Naive thymus-derived CD8-positive, alpha-beta T cell (primary cell): Measurements from ENCODE around the gene USP13. TPM values are rescaled to one million over a fixed set of nuclear protein-coding genes. Genes with fewer than 3 reads are reported as not detected.

Source experiments
- ATAC-seq, 2 donors: fragments of 150-1000 bp; cut with Tn5 transposase in 1 of 2; sonication (Bioruptor Pico), chemical (Tn5 transposase) in 1 of 2; 1 replicate in 1 of 2; 2 replicates in 1 of 2; pipeline ENCODE4 v1.10.0; 2021; ENCODE audit warnings: mild to moderate bottlenecking in 2 of 2, moderate library complexity in 2 of 2
- POLR2A ChIA-PET: fragments of 350-600 bp; sonication (Branson Sonifier 250); formaldehyde crosslinking; loops from one replicate; lab custom pipeline; 2021; ENCODE audit warnings: antibody characterized with exemption; lab: Charles Lee
- DNase-seq, 10 donors: peaks; one replicate each; pipeline versions ENCODE4 v3.0.0 to v3.0.0-alpha.2; 2020 to 2022
- H3K27ac Mint-ChIP-seq, 10 donors: one replicate each; pipeline ENCODE4 v1.8.0; 2020 to 2022; ENCODE audit warnings: mild to moderate bottlenecking in 10 of 10, mixed read lengths in 10 of 10, moderate library complexity in 4 of 10, inconsistent platforms in 1 of 10
- H3K27me3 Mint-ChIP-seq, 5 donors: one replicate each; pipeline ENCODE4 v1.8.0; 2021 to 2022; ENCODE audit warnings: mixed read lengths in 5 of 5
- H3K36me3 Mint-ChIP-seq, 3 donors: one replicate each; pipeline ENCODE4 v1.8.0; 2020 to 2022; ENCODE audit warnings: mixed read lengths in 3 of 3, mild to moderate bottlenecking in 2 of 3, inconsistent platforms in 1 of 3
- H3K4me1 Mint-ChIP-seq, 4 donors: one replicate each; pipeline ENCODE4 v1.8.0; 2021 to 2022; ENCODE audit warnings: mixed read lengths in 4 of 4
- H3K4me3 Mint-ChIP-seq, 10 donors: one replicate each; pipeline ENCODE4 v1.8.0; 2020 to 2022; ENCODE audit warnings: mild to moderate bottlenecking in 10 of 10, mixed read lengths in 10 of 10, moderate library complexity in 6 of 10, inconsistent platforms in 1 of 10
- H3K9me3 Mint-ChIP-seq, 9 donors: one replicate each; pipeline ENCODE4 v1.8.0; 2020 to 2022; ENCODE audit warnings: mixed read lengths in 9 of 9, mild to moderate bottlenecking in 3 of 9, inconsistent platforms in 1 of 9, moderate library complexity in 1 of 9
- polyA plus RNA-seq, 3 donors: library from polyadenylated mRNA; unstranded; fragments of 300-500 nt; fragmentation: Illumina TruSeq; gene quantifications; one replicate each; pipeline ENCODE4 v1.2.3, GENCODE V29; 2021
- total RNA-seq, 8 experiments: library from RNA in 2 of 8; stranded (reverse) in 2 of 8; gene quantifications; one replicate each; pipeline ENCODE4 v1.2.3 and lab custom pipeline; 2021 to 2026

Gene USP13
- total and polyA plus RNA-seq, 5 experiments from 2014 or later = 3.7 to 12.0 (median 9.1) TPM

GRCh38 chr3:179666030-179666429 lies 13.2 kb downstream of the USP13 start:
- ATAC-seq (no peak), DNase-seq (no peak)
- no peaks in the 10 kb centered on the region for H3K27me3 Mint-ChIP-seq
- peak overlapping the region in 2 of 10 donors; percentile 10 to 37 for H3K27ac Mint-ChIP-seq
- peaks cover 0 to 4% (median 2%) of the 10 kb centered on the region in 3 donors for H3K36me3 Mint-ChIP-seq
- H3K4me1 Mint-ChIP-seq = peaks cover 2 to 32% (median 19%) of the 10 kb centered on the region in 4 donors
- POLR2A ChIA-PET = no interaction called here
- no peaks in the 10 kb centered on the region for H3K9me3 Mint-ChIP-seq
- no peak overlapping the region for H3K4me3 Mint-ChIP-seq

- no peak for ATAC-seq
- Mint-ChIP-seq H3K4me3 (no peak overlapping the region), H3K27ac (no peak overlapping the region), H3K27me3 (no peaks in the 10 kb centered on the region), H3K4me1 (peaks cover 2 to 32% (median 19%) of the 10 kb centered on the region in 4 donors), H3K36me3 (peaks cover 0 to 4% (median 2%) of the 10 kb centered on the region in 3 donors), H3K9me3 (no peaks in the 10 kb centered on the region)
- no peak for DNase-seq
- POLR2A ChIA-PET = no interaction called here
These were observed 13.7 kb downstream of the USP13 start for GRCh38 chr3:179666436-179667035.

GRCh38 chr3:179668429-179668828 lies 15.6 kb downstream of the USP13 start:
- Mint-ChIP-seq H3K9me3 (no peaks in the 10 kb centered on the region), H3K27ac (no peak overlapping the region), H3K27me3 (no peaks in the 10 kb centered on the region), H3K4me3 (no peak overlapping the region), H3K36me3 (peaks cover 0 to 2% (median 2%) of the 10 kb centered on the region in 3 donors), H3K4me1 (peaks cover 2 to 32% (median 13%) of the 10 kb centered on the region in 4 donors)
- no peak for DNase-seq
- ATAC-seq = no peak
- POLR2A ChIA-PET = no interaction called here

GRCh38 chr3:179670311-179670710 lies 17.5 kb downstream of the USP13 start:
- Mint-ChIP-seq H3K36me3 (peaks cover 0 to 3% (median 2%) of the 10 kb centered on the region in 3 donors), H3K4me1 (peaks cover 0 to 21% (median 6%) of the 10 kb centered on the region in 4 donors), H3K4me3 (no peak overlapping the region), H3K27me3 (no peaks in the 10 kb centered on the region), H3K9me3 (no peaks in the 10 kb centered on the region), H3K27ac (no peak overlapping the region)
- DNase-seq (no peak), ATAC-seq (no peak)
- POLR2A ChIA-PET = no interaction called here

- Mint-ChIP-seq H3K36me3 (peaks cover 0 to 5% (median 2%) of the 10 kb centered on the region in 3 donors), H3K9me3 (no peaks in the 10 kb centered on the region), H3K27ac (no peak overlapping the region), H3K4me1 (peaks cover 0 to 19% (median 7%) of the 10 kb centered on the region in 4 donors), H3K4me3 (no peak overlapping the region), H3K27me3 (no peaks in the 10 kb centered on the region)
- ATAC-seq (no peak), DNase-seq (no peak)
- POLR2A ChIA-PET = no interaction called here
These were observed 18.5 kb downstream of the USP13 start for GRCh38 chr3:179671309-179671708.

GRCh38 chr3:179671747-179672242 lies 19.0 kb downstream of the USP13 start:
- Mint-ChIP-seq H3K27me3 (no peaks in the 10 kb centered on the region), H3K36me3 (peaks cover 0 to 5% (median 2%) of the 10 kb centered on the region in 3 donors), H3K4me3 (no peak overlapping the region)

GRCh38 chr3:179672918-179673317 lies 20.1 kb downstream of the USP13 start:
- H3K4me3 Mint-ChIP-seq = no peak overlapping the region
- no peaks in the 10 kb centered on the region for H3K27me3 Mint-ChIP-seq
- H3K36me3 Mint-ChIP-seq = peaks cover 0 to 5% (median 2%) of the 10 kb centered on the region in 3 donors
- peak overlapping the region in 1 of 10 donors; percentile 10 for H3K27ac Mint-ChIP-seq
- H3K4me1 Mint-ChIP-seq = peaks cover 0 to 19% (median 9%) of the 10 kb centered on the region in 4 donors
- DNase-seq (no peak), ATAC-seq (no peak)
- H3K9me3 Mint-ChIP-seq = no peaks in the 10 kb centered on the region
- POLR2A ChIA-PET = no interaction called here

More at GRCh38 chr3:179671747-179672242, 19.0 kb downstream of the USP13 start:
- POLR2A ChIA-PET = no interaction called here
- Mint-ChIP-seq H3K9me3 (no peaks in the 10 kb centered on the region), H3K4me1 (peaks cover 0 to 19% (median 9%) of the 10 kb centered on the region in 4 donors), H3K27ac (no peak overlapping the region)
- DNase-seq = no peak
- no peak for ATAC-seq

- Mint-ChIP-seq H3K4me3 (no peak overlapping the region), H3K4me1 (peaks cover 0 to 19% (median 8%) of the 10 kb centered on the region in 4 donors), H3K27ac (peak overlapping the region in 1 of 10 donors; percentile 46), H3K27me3 (no peaks in the 10 kb centered on the region), H3K36me3 (peaks cover 0 to 5% (median 2%) of the 10 kb centered on the region in 3 donors), H3K9me3 (no peaks in the 10 kb centered on the region)
- no peak for DNase-seq
- no peak for ATAC-seq
- POLR2A ChIA-PET = no interaction called here
These were observed 20.7 kb downstream of the USP13 start for GRCh38 chr3:179673523-179673922.

GRCh38 chr3:179676081-179676480 lies 23.2 kb downstream of the USP13 start:
- Mint-ChIP-seq H3K27me3 (no peaks in the 10 kb centered on the region), H3K4me3 (no peak overlapping the region), H3K36me3 (peaks cover 0 to 3% (median 0%) of the 10 kb centered on the region in 3 donors), H3K9me3 (no peaks in the 10 kb centered on the region), H3K27ac (no peak overlapping the region), H3K4me1 (peaks cover 0 to 13% (median 5%) of the 10 kb centered on the region in 4 donors)
- POLR2A ChIA-PET = no interaction called here
- no peak for ATAC-seq
- no peak for DNase-seq

GRCh38 chr3:179677884-179678283 lies 25.0 kb downstream of the USP13 start:
- no peak for DNase-seq
- peaks cover 0 to 9% (median 5%) of the 10 kb centered on the region in 4 donors for H3K4me1 Mint-ChIP-seq
- H3K4me3 Mint-ChIP-seq = no peak overlapping the region
- ATAC-seq = no peak
- no peak overlapping the region for H3K27ac Mint-ChIP-seq
- H3K9me3 Mint-ChIP-seq = no peaks in the 10 kb centered on the region
- H3K36me3 Mint-ChIP-seq = peaks cover 0 to 10% (median 4%) of the 10 kb centered on the region in 3 donors
- H3K27me3 Mint-ChIP-seq = no peaks in the 10 kb centered on the region
- POLR2A ChIA-PET = no interaction called here

GRCh38 chr3:179681492-179682263 lies 28.8 kb downstream of the USP13 start:
- Mint-ChIP-seq H3K4me3 (no peak overlapping the region), H3K27me3 (no peaks in the 10 kb centered on the region), H3K4me1 (peaks cover 0 to 4% (median under 1%) of the 10 kb centered on the region in 4 donors), H3K27ac (no peak overlapping the region), H3K9me3 (no peaks in the 10 kb centered on the region), H3K36me3 (peaks cover 0 to 22% (median 16%) of the 10 kb centered on the region in 3 donors)
- no peak for DNase-seq
- ATAC-seq = no peak
- POLR2A ChIA-PET = no interaction called here

GRCh38 chr3:179682426-179683080 lies 29.7 kb downstream of the USP13 start:
- H3K27me3 Mint-ChIP-seq = no peaks in the 10 kb centered on the region
- H3K36me3 Mint-ChIP-seq = peaks cover 0 to 22% (median 16%) of the 10 kb centered on the region in 3 donors
- ATAC-seq = no peak
- H3K27ac Mint-ChIP-seq = no peak overlapping the region
- DNase-seq = no peak
- H3K9me3 Mint-ChIP-seq = no peaks in the 10 kb centered on the region
- no peak overlapping the region for H3K4me3 Mint-ChIP-seq
- POLR2A ChIA-PET = no interaction called here
- peaks cover 0 to 4% (median under 1%) of the 10 kb centered on the region in 4 donors for H3K4me1 Mint-ChIP-seq
